H1 (cell line): Measurements from ENCODE around the gene CDH11.

Experiments
- CTCF ChIP-seq, 3 experiments: IDR thresholded peaks; 1 replicate in 2 of 3; 2 replicates in 1 of 3; pipeline versions ENCODE4 v1.5.1 to v1.6.1; 2011; ENCODE audit warnings: low read length in 3 of 3, mild to moderate bottlenecking in 3 of 3, inconsistent platforms in 2 of 3, low read depth in 1 of 3, moderate library complexity in 1 of 3; ENCODE audit not compliant: insufficient read depth in 1 of 3; ENCODE audit errors: control extremely low read depth in 1 of 3
- EP300 ChIP-seq, 2 experiments: IDR thresholded peaks; 1 replicate in 1 of 2; 2 replicates in 1 of 2; pipeline ENCODE4 v1.6.1; 2011 to 2012; ENCODE audit warnings: low read depth in 2 of 2, low read length in 2 of 2, mild to moderate bottlenecking in 2 of 2, borderline replicate concordance in 1 of 2, inconsistent platforms in 1 of 2, moderate library complexity in 1 of 2
- HDAC2 ChIP-seq, 2 experiments: fragments of 300-600 bp in 1 of 2; sonication (generic) in 1 of 2; IDR thresholded peaks; 2 replicates each; pipeline ENCODE4 v1.6.1; 2011 to 2012; ENCODE audit warnings: low read depth in 2 of 2, low read length in 2 of 2, mild to moderate bottlenecking in 2 of 2, moderate library complexity in 2 of 2, borderline replicate concordance in 1 of 2, inconsistent platforms in 1 of 2
- JUN ChIP-seq: IDR thresholded peaks from 2 replicates; pipeline ENCODE4 v1.6.1; 2011; ENCODE audit warnings: low read depth, mild to moderate bottlenecking, improper control_type of control experiment, low read length
- NRF1 ChIP-seq: IDR thresholded peaks from 2 replicates; pipeline ENCODE4 v1.6.1; 2011; ENCODE audit warnings: mild to moderate bottlenecking, low read depth, low read length, improper control_type of control experiment
- POLR2A ChIP-seq, 2 experiments: IDR thresholded peaks; 1 replicate in 1 of 2; 2 replicates in 1 of 2; pipeline ENCODE4 v1.6.1; 2011; ENCODE audit warnings: low read depth in 2 of 2, low read length in 2 of 2, mild to moderate bottlenecking in 2 of 2; ENCODE audit errors: control extremely low read depth in 1 of 2
- POLR2AphosphoS5 ChIP-seq: IDR thresholded peaks from 2 replicates; pipeline ENCODE4 v1.6.1; 2011; ENCODE audit warnings: low read depth, low read length
- RFX5 ChIP-seq: IDR thresholded peaks from 2 replicates; pipeline ENCODE4 v1.6.1; 2011; ENCODE audit warnings: low read depth, low read length, improper control_type of control experiment, borderline replicate concordance
- SUZ12 ChIP-seq: fragments of 200-600 bp; sonication (generic); IDR thresholded peaks from 2 replicates; pipeline ENCODE4 v1.6.1; 2012; ENCODE audit warnings: mild to moderate bottlenecking, inconsistent platforms, low read length, moderate library complexity, mixed read lengths
- TAF1 ChIP-seq: IDR thresholded peaks from 2 replicates; pipeline ENCODE4 v1.6.1; 2011; ENCODE audit warnings: mild to moderate bottlenecking, low read depth, low read length
- YY1 ChIP-seq: IDR thresholded peaks from 2 replicates; pipeline ENCODE4 v1.6.1; 2011; ENCODE audit warnings: low read depth, mild to moderate bottlenecking, low read length

DNA sequence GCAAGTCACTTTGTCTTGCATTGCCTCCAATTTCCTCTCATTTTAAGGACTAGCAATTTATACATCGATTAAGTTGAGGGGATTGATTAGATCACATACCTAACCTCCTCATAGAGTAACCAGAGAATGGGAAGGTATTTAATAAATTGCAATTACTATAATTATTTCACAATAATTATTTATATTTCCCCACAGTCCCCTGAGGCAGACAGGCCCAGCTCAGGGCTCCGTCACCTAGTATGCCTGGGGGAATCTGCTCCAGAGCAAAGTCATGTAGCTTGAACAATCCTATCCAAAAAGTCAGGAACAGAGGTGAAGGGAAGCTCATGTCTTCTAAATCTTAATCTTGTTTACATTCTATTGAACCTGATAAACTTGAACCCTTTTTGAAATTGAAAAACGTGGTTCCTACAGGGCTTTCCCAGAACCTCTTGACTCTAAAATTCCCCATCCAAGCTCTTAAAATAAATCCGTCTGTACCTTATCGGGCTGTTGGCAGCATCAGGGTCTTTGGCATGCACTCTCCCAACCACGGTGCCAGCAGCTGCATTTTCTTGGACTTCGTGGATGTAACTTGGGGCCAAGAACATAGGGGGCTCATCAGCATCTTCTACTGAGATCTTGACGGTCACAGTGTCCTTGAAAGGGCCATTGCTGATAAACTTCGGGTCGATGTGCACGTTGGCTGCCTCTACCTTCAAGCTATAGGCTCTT lies 140.1 kb downstream of the CDH11 start:
- TF ChIP-seq TAF1: no peak
- TF ChIP-seq HDAC2 (IDR thresholded peaks at IDR 0.05; ENCODE audit: borderline replicate concordance in 1 of 2, low read depth in 2 of 2, low read length in 2 of 2): no peak
- no peak for TF ChIP-seq RFX5
- no peak for TF ChIP-seq YY1
- TF ChIP-seq POLR2A (IDR thresholded peaks at IDR 0.05; ENCODE audit: control extremely low read depth in 1 of 2, low read depth in 2 of 2, low read length in 2 of 2): no peak
- no peak for TF ChIP-seq SUZ12
- no peak for TF ChIP-seq CTCF (IDR thresholded peaks at IDR 0.05; ENCODE audit: control extremely low read depth in 1 of 3, insufficient read depth in 1 of 3, low read depth in 1 of 3, low read length in 3 of 3)
- no peak for TF ChIP-seq JUN
- TF ChIP-seq NRF1: no peak
- TF ChIP-seq POLR2AphosphoS5: no peak
- no peak for TF ChIP-seq EP300 (IDR thresholded peaks at IDR 0.05; ENCODE audit: borderline replicate concordance in 1 of 2, low read depth in 2 of 2, low read length in 2 of 2)
